Measurements from ENCODE around the gene ADORA2B. TPM values are rescaled to one million over a fixed set of nuclear protein-coding genes. Genes with fewer than 3 reads are reported as not detected.

Gene ADORA2B
- total and polyA plus RNA-seq, 2 of the 8 experiments (the other 6 are each of a cell fraction or from before 2014, with no cell fraction given) = 2.6 to 8.2 TPM

DNA sequence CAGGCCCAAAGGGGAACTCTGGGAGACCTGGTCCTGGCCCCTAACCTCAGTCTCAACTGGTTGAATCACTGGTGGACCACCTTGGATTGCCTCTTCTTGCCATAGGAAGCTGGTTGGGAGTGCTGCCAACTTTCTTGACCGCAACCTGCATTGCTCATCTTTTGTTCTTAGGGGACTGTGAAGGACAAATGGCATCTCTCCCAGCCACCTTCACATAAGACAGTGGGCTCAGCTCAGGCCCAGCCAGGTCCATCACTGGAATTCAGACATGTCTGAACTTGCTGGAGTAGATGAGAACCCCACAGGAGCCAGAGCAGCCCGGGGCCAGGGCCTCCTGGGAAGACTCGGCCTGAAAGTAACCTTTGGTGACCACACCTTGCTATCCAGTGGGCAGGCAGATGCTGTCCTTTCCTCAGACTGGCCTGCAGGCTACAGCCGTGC lies 18.8 kb downstream of the ADORA2B start:
- H3K4ac ChIP-seq (replicated peaks; ENCODE audit: insufficient read length, low read depth, low read length) = peak overlapping the region; percentile 42
- H3K18ac ChIP-seq (ENCODE audit: extremely low read depth, low read length) = 0 out of 2 replicates have a peak overlapping the region, but pooled peaks have one; percentile 27
- CTCF ChIA-PET (ENCODE audit: partially characterized antibody) = no interaction called here
- H4K20me1 ChIP-seq (replicated peaks in 1 of 2; ENCODE audit: control insufficient read depth in 1 of 2, insufficient read depth in 2 of 2, low read length in 2 of 2) = no peaks in the 10 kb centered on the region
- FAIRE-seq (no peak), DNase-seq (ENCODE audit: low read depth in 1 of 2, low spot score in 2 of 2) (no peak)
- H3K27ac ChIP-seq (ENCODE audit: low read depth, low read length) = no peak overlapping the region
- H3K9ac ChIP-seq (replicated peaks in 1 of 4; ENCODE audit: extremely low read depth in 1 of 4, low read depth in 3 of 4, low read length in 3 of 4) = no peak overlapping the region
- peak overlapping the region; percentile 88; the same call in 1 of the 2 replicates for H2BK5ac ChIP-seq (ENCODE audit: low read depth, low read length)
- H3K9me3 ChIP-seq (ENCODE audit: insufficient read depth in 2 of 2, low read depth in 1 of 2, low read length in 1 of 2) = no peaks in the 10 kb centered on the region
- H2AK5ac ChIP-seq (ENCODE audit: low read depth, low read length) = peak overlapping the region; percentile 93
- H3K4me1 ChIP-seq (replicated peaks in 1 of 4; ENCODE audit: control insufficient read depth in 3 of 4, insufficient read depth in 4 of 4, low read length in 3 of 4) = peaks cover 12 to 32% (median 20%) of the 10 kb centered on the region in 4 experiments
- no peak overlapping the region; the same call in 1 of the 2 replicates for H4K8ac ChIP-seq (ENCODE audit: extremely low read depth, insufficient read depth, low read length)
- H3K4me2 ChIP-seq (ENCODE audit: insufficient read depth in 1 of 2, low read depth in 2 of 2, low read length in 2 of 2) = no peak overlapping the region
- peaks cover 5% of the 10 kb centered on the region for H3K23me2 ChIP-seq (ENCODE audit: low read depth, low read length)
- 0 out of 2 replicates have a peak, but pooled peaks cover 1% of the 10 kb centered on the region for H3K79me1 ChIP-seq (ENCODE audit: low read depth, low read length)
- H2BK12ac ChIP-seq (ENCODE audit: low read depth, low read length) = peak overlapping the region; percentile 75; the same call in 1 of the 2 replicates
- no peaks in the 10 kb centered on the region for H3K36me3 ChIP-seq (ENCODE audit: control insufficient read depth in 2 of 4, insufficient read depth in 4 of 4, low read length in 3 of 4)
- peak overlapping the region; percentile 93; the same call in 1 of the 2 replicates for H2BK20ac ChIP-seq (ENCODE audit: low read length)
- no peak overlapping the region for H3K56ac ChIP-seq (replicated peaks; ENCODE audit: insufficient read length, low read depth, low read length)
- no peak overlapping the region for H3K14ac ChIP-seq (ENCODE audit: insufficient read length)
- H2BK15ac ChIP-seq (ENCODE audit: low read length) = peak overlapping the region; percentile 84; the same call in 1 of the 2 replicates
- no peak overlapping the region for H3K23ac ChIP-seq (ENCODE audit: insufficient read length)
- no peak overlapping the region for H3K4me3 ChIP-seq (ENCODE audit: extremely low read depth in 1 of 4, insufficient read depth in 2 of 4, low read depth in 3 of 4, low read length in 4 of 4)
- no peaks in the 10 kb centered on the region for H3K79me2 ChIP-seq (ENCODE audit: control insufficient read depth in 1 of 2, insufficient read depth in 2 of 2, low read length in 2 of 2)
- H2BK120ac ChIP-seq (replicated peaks; ENCODE audit: low read depth, low read length) = no peak overlapping the region
- no peak overlapping the region for H4K5ac ChIP-seq (ENCODE audit: insufficient read length, low read depth, low read length)
- POLR2A ChIA-PET (ENCODE audit: partially characterized antibody) = no interaction called here
- 95% methylated on average over 4 of the region's 4 CpGs; no CpG with 5 or more reads in 1 of the 2 experiments for WGBS, 2 experiments (ENCODE audit: extremely low coverage in 1 of 2, insufficient coverage in 1 of 2, insufficient read length in 1 of 2, insufficient replicate concordance in 2 of 2, low coverage in 1 of 2, low lambda C conversion rate in 2 of 2, missing lambda C conversion rate in 1 of 2)
- peak overlapping the region; percentile 77 for H4K91ac ChIP-seq (replicated peaks; ENCODE audit: insufficient read length, low read length)
- H3K27me3 ChIP-seq (replicated peaks in 1 of 4; ENCODE audit: control insufficient read depth in 3 of 4, extremely low read depth in 1 of 4, insufficient read depth in 3 of 4, low read length in 3 of 4) = 0 out of 7 replicates have a peak, but pooled peaks cover 0 to 2% (median 0%) of the 10 kb centered on the region in 4 experiments
- no peak overlapping the region for H2AFZ ChIP-seq (ENCODE audit: low read length)
- no peak for TF ChIP-seq TEAD4 (IDR thresholded peaks at IDR 0.05; ENCODE audit: low read depth, low read length)
- TF ChIP-seq RNF2 (IDR thresholded peaks at IDR 0.05; ENCODE audit: borderline replicate concordance, low read depth, low read length, missing control alignments, poor library complexity, severe bottlenecking) = no peak
- TF ChIP-seq POLR2AphosphoS5 (IDR thresholded peaks at IDR 0.05; ENCODE audit: low read depth, low read length) = no peak
- TF ChIP-seq, protein P1, sequence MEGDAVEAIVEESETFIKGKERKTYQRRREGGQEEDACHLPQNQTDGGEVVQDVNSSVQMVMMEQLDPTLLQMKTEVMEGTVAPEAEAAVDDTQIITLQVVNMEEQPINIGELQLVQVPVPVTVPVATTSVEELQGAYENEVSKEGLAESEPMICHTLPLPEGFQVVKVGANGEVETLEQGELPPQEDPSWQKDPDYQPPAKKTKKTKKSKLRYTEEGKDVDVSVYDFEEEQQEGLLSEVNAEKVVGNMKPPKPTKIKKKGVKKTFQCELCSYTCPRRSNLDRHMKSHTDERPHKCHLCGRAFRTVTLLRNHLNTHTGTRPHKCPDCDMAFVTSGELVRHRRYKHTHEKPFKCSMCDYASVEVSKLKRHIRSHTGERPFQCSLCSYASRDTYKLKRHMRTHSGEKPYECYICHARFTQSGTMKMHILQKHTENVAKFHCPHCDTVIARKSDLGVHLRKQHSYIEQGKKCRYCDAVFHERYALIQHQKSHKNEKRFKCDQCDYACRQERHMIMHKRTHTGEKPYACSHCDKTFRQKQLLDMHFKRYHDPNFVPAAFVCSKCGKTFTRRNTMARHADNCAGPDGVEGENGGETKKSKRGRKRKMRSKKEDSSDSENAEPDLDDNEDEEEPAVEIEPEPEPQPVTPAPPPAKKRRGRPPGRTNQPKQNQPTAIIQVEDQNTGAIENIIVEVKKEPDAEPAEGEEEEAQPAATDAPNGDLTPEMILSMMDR (IDR thresholded peaks at IDR 0.05; ENCODE audit: control extremely low read depth in 1 of 3, insufficient read depth in 1 of 3, low read depth in 1 of 3, low read length in 3 of 3) = no peak
- TF ChIP-seq POU5F1 (IDR thresholded peaks at IDR 0.05; ENCODE audit: low read depth, low read length) = no peak
- TF ChIP-seq, protein P2, sequence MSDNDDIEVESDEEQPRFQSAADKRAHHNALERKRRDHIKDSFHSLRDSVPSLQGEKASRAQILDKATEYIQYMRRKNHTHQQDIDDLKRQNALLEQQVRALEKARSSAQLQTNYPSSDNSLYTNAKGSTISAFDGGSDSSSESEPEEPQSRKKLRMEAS (IDR thresholded peaks at IDR 0.05) = no peak
- TF ChIP-seq SP1 (IDR thresholded peaks at IDR 0.05; ENCODE audit: low read depth, low read length) = no peak
- TF ChIP-seq SP2 (IDR thresholded peaks at IDR 0.05; ENCODE audit: low read length) = no peak
- no peak for TF ChIP-seq KDM4A (IDR thresholded peaks at IDR 0.05; ENCODE audit: low read depth, low read length, severe bottlenecking)
- TF ChIP-seq SUZ12 (IDR thresholded peaks at IDR 0.05; ENCODE audit: low read length) = no peak
